ENCODE data around the gene MED22. TPM values are rescaled to one million over a fixed set of nuclear protein-coding genes. Genes with fewer than 3 reads are reported as not detected.

MED22 gene
- 20.2 TPM for total RNA-seq (2013)
- polyA plus RNA-seq (10 to 100 TPM in 1 of 3 donors, 1 to 10 TPM in 2; 6.8 to 27.7 (median 9.6) TPM), polyA minus RNA-seq (12.1 and 14.5 TPM in 2 replicates), total RNA-seq (7.4 to 24.5 (median 15.8) reads per million in 11 experiments)

DNA sequence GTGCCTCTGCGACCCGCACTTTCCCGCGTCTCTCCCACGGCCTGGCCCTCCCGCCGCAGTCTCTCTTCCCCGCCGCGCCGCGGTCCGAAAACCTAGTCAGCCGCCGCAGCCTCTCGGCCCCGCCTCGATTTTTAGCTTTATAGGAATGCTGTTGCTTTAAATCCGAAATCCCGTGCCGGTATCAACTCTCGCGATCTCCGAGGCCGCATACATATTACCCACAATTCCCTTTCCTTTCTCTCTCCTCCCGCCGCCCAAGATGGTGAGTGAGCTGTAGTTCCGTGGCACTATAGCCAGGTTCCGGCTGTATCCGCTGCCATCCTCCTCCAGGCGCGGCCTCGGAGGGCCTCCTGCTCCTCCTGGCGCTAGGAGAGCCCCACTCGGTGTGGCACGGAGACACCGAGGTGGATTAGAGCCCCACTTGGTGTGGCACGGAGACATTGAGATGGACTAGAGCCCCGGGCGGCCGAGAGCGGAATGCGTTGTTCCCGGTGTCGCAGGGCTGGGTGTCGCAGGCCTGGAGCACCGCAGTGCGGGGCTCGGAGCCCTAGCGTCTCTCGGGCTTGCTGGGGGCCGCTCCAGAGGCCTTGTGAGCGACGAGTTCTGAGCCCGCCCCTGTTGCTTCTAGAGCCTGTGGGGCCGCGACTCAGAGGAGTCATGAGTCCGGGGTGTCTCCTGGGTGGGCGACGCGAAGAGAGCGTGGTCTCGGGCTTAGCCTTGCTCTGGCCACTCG is at the start of gene MED22, which contains the start of gene RPL7A:
MED22 (minus strand) TSS at position 147 of the 733 bp plus-strand sequence. CDS start 1,469 bp downstream, outside the sequence.
RPL7A (plus strand) TSS at position 234 of the 733 bp plus-strand sequence; CDS start at position 260, 26 bp downstream.
- Histone ChIP-seq H3K36me3 (replicated peaks in 1 of 2; ENCODE audit: control insufficient read depth in 1 of 2, insufficient read depth in 2 of 2, low read length in 2 of 2) (peaks cover 74 to 76% of the 10 kb centered on the region in 2 donors), H3K27ac (ENCODE audit: low read depth in 1 of 2, low read length in 2 of 2) (peak within 1 kb of the TSS; percentile 87 to 98), H3K4me2 (replicated peaks; ENCODE audit: extremely low read depth, low read length, poor library complexity, severe bottlenecking) (peak within 1 kb of the TSS; percentile 97), H3K4me3 (replicated peaks in 1 of 3; ENCODE audit: low read depth in 2 of 3, low read length in 3 of 3) (peak within 1 kb of the TSS; percentile 92 to 100 (median 96)), H3K9ac (ENCODE audit: insufficient read depth, low read length, poor library complexity, severe bottlenecking) (peak within 1 kb of the TSS; percentile 99), H3K27me3 (ENCODE audit: control insufficient read depth in 2 of 2, insufficient read depth in 2 of 2, low read length in 2 of 2) (no peaks in the 10 kb centered on the region), H2AFZ (ENCODE audit: insufficient read depth, low read depth, low read length, poor library complexity, severe bottlenecking) (peak within 1 kb of the TSS; percentile 99), H4K20me1 (ENCODE audit: insufficient read depth, low read length) (peaks cover 60% of the 10 kb centered on the region), H3K4me1 (ENCODE audit: control insufficient read depth in 1 of 2, insufficient read depth in 2 of 2, low read length in 2 of 2) (peaks cover 22 to 30% of the 10 kb centered on the region in 2 donors), H3K79me2 (ENCODE audit: insufficient read depth, low read length) (peaks cover 42% of the 10 kb centered on the region), H3K9me3 (replicated peaks in 1 of 2; ENCODE audit: control insufficient read depth in 1 of 2, insufficient read depth in 1 of 2, low read length in 2 of 2) (no peaks in the 10 kb centered on the region)
- peak; percentile 91 to 93 (median 91) for DNase-seq
- WGBS (ENCODE audit: insufficient coverage) = 0% methylated on average over 57 of the region's 64 CpGs
- intact Hi-C loops (cut with micrococcal nuclease) = loop anchor here in 1 of 2 donors (1.0 kb wide), 1 partner anchor 28 kb away; the partner anchor contains the start of genes STKLD1 and SURF4
- H3K36me3 Mint-ChIP-seq = peaks cover 70 to 75% of the 10 kb centered on the region in 2 donors
- H3K9me3 Mint-ChIP-seq = peaks cover 0 to 6% (median 0%) of the 10 kb centered on the region in 7 donors
- TF ChIP-seq CTCF (IDR thresholded peaks at IDR 0.05) = no peak
- peaks cover 0 to under 1% (median 0%) of the 10 kb centered on the region in 3 donors for H3K27me3 Mint-ChIP-seq (ENCODE audit: low read depth in 3 of 3)
- peak within 1 kb of the TSS; percentile 92 to 96 for H3K4me3 Mint-ChIP-seq
- peak within 1 kb of the TSS; percentile 90 to 96 (median 95) for H3K27ac Mint-ChIP-seq
- H3K4me1 Mint-ChIP-seq = peaks cover 30% of the 10 kb centered on the region

DNA sequence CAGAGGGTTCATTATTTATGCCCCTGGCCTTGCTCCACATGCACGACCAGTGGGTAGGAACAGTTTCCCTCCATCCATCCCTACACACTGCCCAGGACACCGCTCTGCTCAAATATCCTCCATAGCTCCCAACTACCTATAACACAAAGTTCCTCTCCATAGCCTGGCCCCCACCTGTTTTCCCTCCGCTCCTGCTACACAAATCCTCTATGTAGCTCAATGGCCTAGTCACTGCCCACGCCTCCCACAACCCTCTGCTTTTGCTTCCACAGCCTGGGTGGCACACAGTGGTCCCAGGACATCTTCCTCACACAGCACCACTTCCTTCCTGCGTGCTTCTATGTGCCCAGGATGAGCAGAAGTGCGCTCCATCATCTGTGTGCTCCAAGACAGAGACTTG is 49.4 kb upstream of the MED22 start:
- Histone ChIP-seq H3K27ac (ENCODE audit: low read depth in 1 of 2, low read length in 2 of 2) (no peak overlapping the region), H3K4me3 (replicated peaks in 1 of 3; ENCODE audit: low read depth in 2 of 3, low read length in 3 of 3) (no peak overlapping the region), H3K36me3 (replicated peaks in 1 of 2; ENCODE audit: control insufficient read depth in 1 of 2, insufficient read depth in 2 of 2, low read length in 2 of 2) (no peaks in the 10 kb centered on the region), H3K9me3 (replicated peaks in 1 of 2; ENCODE audit: control insufficient read depth in 1 of 2, insufficient read depth in 1 of 2, low read length in 2 of 2) (no peaks in the 10 kb centered on the region), H4K20me1 (ENCODE audit: insufficient read depth, low read length) (no peaks in the 10 kb centered on the region), H3K4me2 (replicated peaks; ENCODE audit: extremely low read depth, low read length, poor library complexity, severe bottlenecking) (no peak overlapping the region), H3K79me2 (ENCODE audit: insufficient read depth, low read length) (no peaks in the 10 kb centered on the region), H3K4me1 (ENCODE audit: control insufficient read depth in 1 of 2, insufficient read depth in 2 of 2, low read length in 2 of 2) (no peaks in the 10 kb centered on the region), H2AFZ (ENCODE audit: insufficient read depth, low read depth, low read length, poor library complexity, severe bottlenecking) (no peak overlapping the region), H3K27me3 (ENCODE audit: control insufficient read depth in 2 of 2, insufficient read depth in 2 of 2, low read length in 2 of 2) (no peaks in the 10 kb centered on the region), H3K9ac (ENCODE audit: insufficient read depth, low read length, poor library complexity, severe bottlenecking) (no peak overlapping the region)
- WGBS (ENCODE audit: insufficient coverage) = 83% methylated on average over 5 of the region's 6 CpGs
- no peak for DNase-seq
- intact Hi-C loops (cut with micrococcal nuclease) = no loop called here
- Mint-ChIP-seq H3K27me3 (ENCODE audit: low read depth in 3 of 3) (peaks cover 0 to 18% (median 10%) of the 10 kb centered on the region in 3 donors), H3K4me1 (no peaks in the 10 kb centered on the region), H3K9me3 (no peaks in the 10 kb centered on the region), H3K4me3 (no peak overlapping the region), H3K27ac (no peak overlapping the region), H3K36me3 (no peaks in the 10 kb centered on the region)
- no peak for TF ChIP-seq CTCF (IDR thresholded peaks at IDR 0.05)
